ENCODE data around the gene MAMDC2. TPM values are rescaled to one million over a fixed set of nuclear protein-coding genes. Genes with fewer than 3 reads are reported as not detected.

Gene MAMDC2
- total and polyA plus RNA-seq, 7 donors = 0.91 to 11.9 (median 2.2) TPM

DNA sequence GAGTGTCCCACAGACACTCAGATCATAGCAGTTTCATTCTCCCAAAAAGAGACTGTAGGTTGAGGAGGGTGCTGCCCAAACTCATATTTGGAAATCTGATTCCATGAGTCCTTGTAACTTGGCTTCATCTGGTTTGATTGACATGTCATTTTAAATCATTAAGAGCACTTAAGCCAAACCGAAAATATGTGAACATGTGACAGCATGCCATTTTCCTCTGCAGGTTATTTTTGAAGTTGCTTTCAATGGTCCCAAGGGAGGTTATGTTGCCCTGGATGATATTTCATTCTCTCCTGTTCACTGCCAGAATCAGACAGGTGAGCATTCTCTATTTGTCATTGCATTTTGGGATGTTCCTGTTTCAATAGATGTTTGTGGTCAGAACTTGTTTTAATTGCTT, 87.6 kb downstream of the MAMDC2 start:
- DNase-seq (no peak), ATAC-seq (peak; percentile 42 to 86 (median 66))
- WGBS, 3 donors = 17 to 32% (median 29%) methylated on average over 1 of the region's 1 CpG
- Histone ChIP-seq H3K27ac (peak overlapping the region; percentile 58), H3K9me3 (no peaks in the 10 kb centered on the region), H3K36me3 (ENCODE audit: insufficient read depth in 1 of 2, low read depth in 1 of 2) (no peaks in the 10 kb centered on the region), H3K4me3 (peak overlapping the region; percentile 22), H3K4me1 (peaks cover 25% of the 10 kb centered on the region), H3K27me3 (ENCODE audit: insufficient read depth in 3 of 3, low read length in 2 of 3) (no peaks in the 10 kb centered on the region)
- TF ChIP-seq, protein P1, sequence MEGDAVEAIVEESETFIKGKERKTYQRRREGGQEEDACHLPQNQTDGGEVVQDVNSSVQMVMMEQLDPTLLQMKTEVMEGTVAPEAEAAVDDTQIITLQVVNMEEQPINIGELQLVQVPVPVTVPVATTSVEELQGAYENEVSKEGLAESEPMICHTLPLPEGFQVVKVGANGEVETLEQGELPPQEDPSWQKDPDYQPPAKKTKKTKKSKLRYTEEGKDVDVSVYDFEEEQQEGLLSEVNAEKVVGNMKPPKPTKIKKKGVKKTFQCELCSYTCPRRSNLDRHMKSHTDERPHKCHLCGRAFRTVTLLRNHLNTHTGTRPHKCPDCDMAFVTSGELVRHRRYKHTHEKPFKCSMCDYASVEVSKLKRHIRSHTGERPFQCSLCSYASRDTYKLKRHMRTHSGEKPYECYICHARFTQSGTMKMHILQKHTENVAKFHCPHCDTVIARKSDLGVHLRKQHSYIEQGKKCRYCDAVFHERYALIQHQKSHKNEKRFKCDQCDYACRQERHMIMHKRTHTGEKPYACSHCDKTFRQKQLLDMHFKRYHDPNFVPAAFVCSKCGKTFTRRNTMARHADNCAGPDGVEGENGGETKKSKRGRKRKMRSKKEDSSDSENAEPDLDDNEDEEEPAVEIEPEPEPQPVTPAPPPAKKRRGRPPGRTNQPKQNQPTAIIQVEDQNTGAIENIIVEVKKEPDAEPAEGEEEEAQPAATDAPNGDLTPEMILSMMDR (IDR thresholded peaks at IDR 0.05) = no peak
- intact Hi-C loops (cut with DNase I) = loop anchor here in 1 of 2 donors (10.0 kb wide), 1 partner anchor 104 kb away; no protein-coding TSS in a partner anchor

DNA sequence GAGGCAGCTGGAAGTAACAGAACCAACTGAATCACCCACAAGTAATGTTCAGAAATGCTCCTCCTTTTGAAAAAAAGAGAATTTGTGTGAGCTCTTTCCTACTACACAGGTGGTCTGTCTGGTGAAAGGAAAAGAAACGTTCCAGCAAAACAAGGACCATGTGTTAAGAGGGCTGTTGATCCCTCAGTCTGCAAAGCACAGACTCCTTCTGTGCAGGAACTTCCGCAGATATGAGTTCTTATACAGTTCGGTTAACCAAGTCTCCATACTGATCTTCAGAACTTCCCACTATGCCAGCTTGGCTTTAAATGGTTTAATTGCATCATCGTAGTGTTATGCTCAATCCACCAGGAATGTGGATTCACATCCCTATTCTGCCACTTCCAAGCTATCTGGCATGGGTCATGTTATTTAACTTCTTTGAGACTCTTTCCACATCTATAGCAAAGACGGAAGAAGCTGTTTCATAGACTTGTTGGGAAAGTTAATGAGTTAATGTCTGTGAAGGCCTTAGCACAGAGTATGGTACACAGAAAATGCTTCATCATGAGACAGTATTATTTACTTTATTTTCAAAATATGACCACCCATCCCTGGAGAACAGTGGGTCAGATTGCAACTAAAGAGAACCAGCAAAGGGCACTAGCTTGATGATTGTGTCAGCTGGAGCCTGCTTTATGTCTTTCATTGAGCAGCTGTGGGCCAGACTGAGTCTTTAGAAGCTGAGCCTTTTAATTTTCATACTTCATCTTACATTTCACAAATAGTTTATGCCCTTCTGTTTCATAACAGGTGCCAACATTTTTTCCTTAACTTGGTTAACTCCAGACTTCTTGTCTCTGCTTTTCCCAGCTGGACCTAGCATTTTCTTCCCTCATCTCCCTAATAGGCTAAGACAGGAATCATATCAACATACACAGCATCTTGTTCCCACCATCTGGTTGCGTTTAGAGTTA, 89.9 kb downstream of the MAMDC2 start:
- TF ChIP-seq, protein P1 (IDR thresholded peaks at IDR 0.05) = no peak
- H3K36me3 ChIP-seq (ENCODE audit: insufficient read depth in 1 of 2, low read depth in 1 of 2) = no peaks in the 10 kb centered on the region
- peaks cover 25% of the 10 kb centered on the region for H3K4me1 ChIP-seq
- H3K27me3 ChIP-seq (ENCODE audit: insufficient read depth in 3 of 3, low read length in 2 of 3) = no peaks in the 10 kb centered on the region
- H3K9me3 ChIP-seq = no peaks in the 10 kb centered on the region
- ATAC-seq (no peak), DNase-seq (no peak)
- intact Hi-C loops (cut with DNase I) = loop anchor here in 1 of 2 donors (10.0 kb wide), 1 partner anchor 101 kb away; no protein-coding TSS in a partner anchor
- H3K27ac ChIP-seq = no peak overlapping the region
- 73 to 82% (median 81%) methylated on average over 6 of the region's 6 CpGs for WGBS, 3 donors
- H3K4me3 ChIP-seq = no peak overlapping the region

DNA sequence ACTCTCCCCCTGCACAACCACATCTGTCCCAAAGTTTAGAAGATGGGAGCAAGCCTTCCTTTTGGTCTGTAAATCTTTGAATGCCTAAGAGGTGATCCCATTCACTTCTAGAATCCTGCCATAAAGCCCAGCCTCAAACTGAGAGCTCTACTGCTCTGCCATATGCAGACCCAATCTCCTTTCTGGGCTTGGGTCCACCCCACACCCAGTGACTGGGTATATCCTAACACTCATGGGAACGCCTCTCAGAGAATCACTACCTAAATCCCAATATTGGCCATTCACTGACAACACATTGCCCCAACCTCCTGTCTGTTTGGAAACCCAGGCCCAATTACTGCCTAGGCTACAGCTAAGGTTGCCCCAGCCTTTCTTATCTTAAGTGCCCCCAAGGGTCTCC, 90.7 kb downstream of the MAMDC2 start:
- intact Hi-C loops (cut with DNase I) = loop anchor here in 1 of 2 donors (10.0 kb wide), 1 partner anchor 100 kb away; no protein-coding TSS in a partner anchor
- Histone ChIP-seq H3K27ac (no peak overlapping the region), H3K27me3 (ENCODE audit: insufficient read depth in 3 of 3, low read length in 2 of 3) (no peaks in the 10 kb centered on the region), H3K4me1 (peaks cover 25% of the 10 kb centered on the region), H3K9me3 (no peaks in the 10 kb centered on the region), H3K36me3 (ENCODE audit: insufficient read depth in 1 of 2, low read depth in 1 of 2) (no peaks in the 10 kb centered on the region), H3K4me3 (no peak overlapping the region)
- WGBS, 3 donors = 95 to 98% (median 95%) methylated on average over 1 of the region's 1 CpG
- no peak for ATAC-seq
- TF ChIP-seq, protein P1 (IDR thresholded peaks at IDR 0.05) = no peak
- no peak for DNase-seq

DNA sequence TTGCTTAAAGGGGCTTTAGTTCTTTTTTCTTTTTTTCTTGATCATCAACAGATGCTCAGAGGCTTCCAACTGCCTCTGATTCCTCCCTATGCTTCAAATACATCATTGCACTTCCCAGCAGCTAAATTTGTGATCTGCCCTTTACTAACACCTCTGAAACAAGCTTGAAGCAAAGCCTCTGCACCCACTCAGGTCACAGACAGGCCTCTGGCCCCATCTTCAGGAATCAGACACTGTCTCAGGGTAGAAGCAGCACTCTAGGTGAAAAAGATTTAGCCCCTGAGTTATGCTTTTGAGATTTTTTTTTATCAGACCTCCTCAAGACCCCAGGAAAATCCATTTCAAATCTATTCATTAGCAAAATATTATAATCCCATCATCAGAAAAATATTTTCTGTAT, 91.5 kb downstream of the MAMDC2 start:
- Histone ChIP-seq H3K27me3 (ENCODE audit: insufficient read depth in 3 of 3, low read length in 2 of 3) (no peaks in the 10 kb centered on the region), H3K36me3 (ENCODE audit: insufficient read depth in 1 of 2, low read depth in 1 of 2) (no peaks in the 10 kb centered on the region), H3K27ac (no peak overlapping the region), H3K4me1 (peaks cover 23% of the 10 kb centered on the region), H3K9me3 (no peaks in the 10 kb centered on the region), H3K4me3 (no peak overlapping the region)
- TF ChIP-seq, protein P1 (IDR thresholded peaks at IDR 0.05) = peak; percentile 9
- intact Hi-C loops (cut with DNase I) = loop anchor here in 1 of 2 donors (10.0 kb wide), 1 partner anchor 100 kb away; no protein-coding TSS in a partner anchor
- no peak for ATAC-seq
- no peak for DNase-seq

Measured in psoas muscle (tissue), 8 donors.